Gastroesophageal sphincter (tissue), 3 donors: ENCODE results near the gene RDH16.

Source experiments
- EP300 ChIP-seq: sonication (generic); formaldehyde crosslinking; IDR thresholded peaks from one replicate; pipeline ENCODE4 v1.6.1; 2017; ENCODE audit warnings: antibody characterized with exemption, mild to moderate bottlenecking
- POLR2A ChIP-seq, 2 donors: fragments of 450-650 bp; IDR thresholded peaks; one replicate each; pipeline ENCODE4 v1.6.1; 2017; ENCODE audit warnings: antibody characterized with exemption in 2 of 2, mild to moderate bottlenecking in 2 of 2, moderate library complexity in 1 of 2
- POLR2AphosphoS5 ChIP-seq: sonication (generic); formaldehyde crosslinking; IDR thresholded peaks from one replicate; pipeline ENCODE4 v1.6.1; 2017; ENCODE audit warnings: antibody characterized with exemption
- TF ChIP-seq, protein P1 (sequence below), 4 experiments: fragments of 200-600 bp in 2 of 4; fragments of 450-650 bp in 2 of 4; sonication (generic) in 1 of 4; IDR thresholded peaks; one replicate each; pipeline ENCODE4 v1.5.1; 2017 to 2019; ENCODE audit warnings: antibody characterized with exemption in 4 of 4, mild to moderate bottlenecking in 2 of 4, moderate library complexity in 2 of 4

GRCh38 chr12:56916996-56917333 lies 40.4 kb downstream of the RDH16 start:
- no peak for TF ChIP-seq EP300
- TF ChIP-seq, protein P1, sequence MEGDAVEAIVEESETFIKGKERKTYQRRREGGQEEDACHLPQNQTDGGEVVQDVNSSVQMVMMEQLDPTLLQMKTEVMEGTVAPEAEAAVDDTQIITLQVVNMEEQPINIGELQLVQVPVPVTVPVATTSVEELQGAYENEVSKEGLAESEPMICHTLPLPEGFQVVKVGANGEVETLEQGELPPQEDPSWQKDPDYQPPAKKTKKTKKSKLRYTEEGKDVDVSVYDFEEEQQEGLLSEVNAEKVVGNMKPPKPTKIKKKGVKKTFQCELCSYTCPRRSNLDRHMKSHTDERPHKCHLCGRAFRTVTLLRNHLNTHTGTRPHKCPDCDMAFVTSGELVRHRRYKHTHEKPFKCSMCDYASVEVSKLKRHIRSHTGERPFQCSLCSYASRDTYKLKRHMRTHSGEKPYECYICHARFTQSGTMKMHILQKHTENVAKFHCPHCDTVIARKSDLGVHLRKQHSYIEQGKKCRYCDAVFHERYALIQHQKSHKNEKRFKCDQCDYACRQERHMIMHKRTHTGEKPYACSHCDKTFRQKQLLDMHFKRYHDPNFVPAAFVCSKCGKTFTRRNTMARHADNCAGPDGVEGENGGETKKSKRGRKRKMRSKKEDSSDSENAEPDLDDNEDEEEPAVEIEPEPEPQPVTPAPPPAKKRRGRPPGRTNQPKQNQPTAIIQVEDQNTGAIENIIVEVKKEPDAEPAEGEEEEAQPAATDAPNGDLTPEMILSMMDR (IDR thresholded peaks at IDR 0.05), result no peak
- no peak for TF ChIP-seq POLR2A (IDR thresholded peaks at IDR 0.05)
- TF ChIP-seq POLR2AphosphoS5, result no peak
